ENCODE measurements around the gene SECISBP2. TPM values are rescaled to one million over a fixed set of nuclear protein-coding genes. Genes with fewer than 3 reads are reported as not detected.
"Not testable (repeated sequence)": the region's sequence is repeated elsewhere in the genome, so short reads cannot be mapped to it uniquely, and the experiment has no call there.

The SECISBP2 gene
- total RNA-seq, 4 donors from 2014 or later = 66.6 to 152 (median 101) TPM

GRCh38 chr9:89277454-89277853 is 40.8 kb upstream of the SECISBP2 start:
- H3K9me3 ChIP-seq = peaks cover 0 to 18% (median 3%) of the 10 kb centered on the region in 4 donors
- TF ChIP-seq, protein P1, sequence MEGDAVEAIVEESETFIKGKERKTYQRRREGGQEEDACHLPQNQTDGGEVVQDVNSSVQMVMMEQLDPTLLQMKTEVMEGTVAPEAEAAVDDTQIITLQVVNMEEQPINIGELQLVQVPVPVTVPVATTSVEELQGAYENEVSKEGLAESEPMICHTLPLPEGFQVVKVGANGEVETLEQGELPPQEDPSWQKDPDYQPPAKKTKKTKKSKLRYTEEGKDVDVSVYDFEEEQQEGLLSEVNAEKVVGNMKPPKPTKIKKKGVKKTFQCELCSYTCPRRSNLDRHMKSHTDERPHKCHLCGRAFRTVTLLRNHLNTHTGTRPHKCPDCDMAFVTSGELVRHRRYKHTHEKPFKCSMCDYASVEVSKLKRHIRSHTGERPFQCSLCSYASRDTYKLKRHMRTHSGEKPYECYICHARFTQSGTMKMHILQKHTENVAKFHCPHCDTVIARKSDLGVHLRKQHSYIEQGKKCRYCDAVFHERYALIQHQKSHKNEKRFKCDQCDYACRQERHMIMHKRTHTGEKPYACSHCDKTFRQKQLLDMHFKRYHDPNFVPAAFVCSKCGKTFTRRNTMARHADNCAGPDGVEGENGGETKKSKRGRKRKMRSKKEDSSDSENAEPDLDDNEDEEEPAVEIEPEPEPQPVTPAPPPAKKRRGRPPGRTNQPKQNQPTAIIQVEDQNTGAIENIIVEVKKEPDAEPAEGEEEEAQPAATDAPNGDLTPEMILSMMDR (IDR thresholded peaks at IDR 0.05) = no peak
- TF ChIP-seq POLR2A (IDR thresholded peaks at IDR 0.05) = no peak
- H3K4me3 ChIP-seq = no peak overlapping the region
- DNase-seq = no peak
- no peaks in the 10 kb centered on the region for H3K27me3 ChIP-seq
- no peaks in the 10 kb centered on the region for H3K4me1 ChIP-seq
- H3K36me3 ChIP-seq = no peaks in the 10 kb centered on the region
- no peak overlapping the region for H3K27ac ChIP-seq

GRCh38 chr9:89278551-89278950 is 39.7 kb upstream of the SECISBP2 start:
- H3K27me3 ChIP-seq = no peaks in the 10 kb centered on the region
- H3K9me3 ChIP-seq = peaks cover 0 to 11% (median 3%) of the 10 kb centered on the region in 4 donors
- H3K36me3 ChIP-seq = no peaks in the 10 kb centered on the region
- no peaks in the 10 kb centered on the region for H3K4me1 ChIP-seq
- no peak overlapping the region for H3K4me3 ChIP-seq
- no peak for TF ChIP-seq POLR2A (IDR thresholded peaks at IDR 0.05)
- TF ChIP-seq, protein P1 (IDR thresholded peaks at IDR 0.05) = no peak
- no peak overlapping the region for H3K27ac ChIP-seq
- DNase-seq = no peak

- TF ChIP-seq, protein P1 (IDR thresholded peaks at IDR 0.05) = peak; percentile 34 to 79 (median 64)
- no peak for TF ChIP-seq POLR2A (IDR thresholded peaks at IDR 0.05)
- no peak overlapping the region for H3K4me3 ChIP-seq
- DNase-seq = no peak
- H3K27me3 ChIP-seq = no peaks in the 10 kb centered on the region
- no peaks in the 10 kb centered on the region for H3K4me1 ChIP-seq
- H3K27ac ChIP-seq = no peak overlapping the region
- peaks cover 0 to 5% (median under 1%) of the 10 kb centered on the region in 4 donors for H3K9me3 ChIP-seq
- no peaks in the 10 kb centered on the region for H3K36me3 ChIP-seq
Measured at GRCh38 chr9:89278997-89279739, 39.1 kb upstream of the SECISBP2 start.

DNA sequence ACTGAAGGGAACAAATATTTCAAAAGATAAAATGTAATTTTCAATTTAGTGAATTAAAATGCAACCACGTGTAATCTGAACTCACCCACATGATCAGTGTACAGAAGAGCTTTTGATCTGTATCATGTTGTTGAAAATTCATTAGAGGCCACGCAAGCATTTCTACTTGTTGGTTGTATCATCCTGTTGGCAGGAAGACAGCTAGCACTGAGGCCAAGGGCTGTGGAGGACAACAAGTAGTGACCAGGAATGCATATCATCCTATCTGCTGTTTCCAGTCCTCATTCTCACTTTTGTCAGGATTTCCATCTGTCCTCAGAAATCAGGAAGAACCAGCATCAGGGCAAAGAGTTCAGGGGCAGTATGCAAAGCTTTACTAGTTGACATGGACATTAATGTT is 37.2 kb upstream of the SECISBP2 start:
- no peak overlapping the region for H3K4me3 ChIP-seq
- H3K9me3 ChIP-seq = no peaks in the 10 kb centered on the region
- DNase-seq = no peak
- H3K4me1 ChIP-seq = no peaks in the 10 kb centered on the region
- H3K36me3 ChIP-seq = no peaks in the 10 kb centered on the region
- H3K27ac ChIP-seq = no peak overlapping the region
- H3K27me3 ChIP-seq = no peaks in the 10 kb centered on the region
- TF ChIP-seq, protein P1 (IDR thresholded peaks at IDR 0.05) = no peak
- no peak for TF ChIP-seq POLR2A (IDR thresholded peaks at IDR 0.05)

GRCh38 chr9:89282248-89282968 is 35.9 kb upstream of the SECISBP2 start:
- not testable (repeated sequence) for H3K4me1 ChIP-seq, H3K27ac ChIP-seq, H3K36me3 ChIP-seq, DNase-seq, H3K9me3 ChIP-seq, H3K27me3 ChIP-seq
- peak overlapping the region; percentile 20 to 45 (median 43) for H3K4me3 ChIP-seq

GRCh38 chr9:89284076-89284475 is 34.2 kb upstream of the SECISBP2 start:
- no peaks in the 10 kb centered on the region for H3K36me3 ChIP-seq
- no peak overlapping the region for H3K27ac ChIP-seq
- H3K4me1 ChIP-seq = no peaks in the 10 kb centered on the region
- DNase-seq = no peak
- no peak overlapping the region for H3K4me3 ChIP-seq
- H3K9me3 ChIP-seq = no peaks in the 10 kb centered on the region
- no peaks in the 10 kb centered on the region for H3K27me3 ChIP-seq
- no peak for TF ChIP-seq POLR2A (IDR thresholded peaks at IDR 0.05)
- TF ChIP-seq, protein P1 (IDR thresholded peaks at IDR 0.05) = no peak

All from Peyer's patch (tissue), 4 donors.